AG10803 (cell line): ENCODE results near the gene SGCE.

Source experiments
- DNase-seq: peaks from one replicate; pipeline ENCODE4 v3.0.0; 2010; ENCODE audit warnings: low read depth
- H3K4me3 ChIP-seq: 2 replicates; pipeline ENCODE4 v1.5.1; 2011; ENCODE audit warnings: mild to moderate bottlenecking, low read length, control low read depth
- TF ChIP-seq, protein P1 (sequence below): conservative IDR thresholded peaks from 2 replicates; pipeline ENCODE4 v1.5.1; 2011; ENCODE audit warnings: mild to moderate bottlenecking, low read length, control low read depth, inconsistent platforms

SGCE gene

DNA sequence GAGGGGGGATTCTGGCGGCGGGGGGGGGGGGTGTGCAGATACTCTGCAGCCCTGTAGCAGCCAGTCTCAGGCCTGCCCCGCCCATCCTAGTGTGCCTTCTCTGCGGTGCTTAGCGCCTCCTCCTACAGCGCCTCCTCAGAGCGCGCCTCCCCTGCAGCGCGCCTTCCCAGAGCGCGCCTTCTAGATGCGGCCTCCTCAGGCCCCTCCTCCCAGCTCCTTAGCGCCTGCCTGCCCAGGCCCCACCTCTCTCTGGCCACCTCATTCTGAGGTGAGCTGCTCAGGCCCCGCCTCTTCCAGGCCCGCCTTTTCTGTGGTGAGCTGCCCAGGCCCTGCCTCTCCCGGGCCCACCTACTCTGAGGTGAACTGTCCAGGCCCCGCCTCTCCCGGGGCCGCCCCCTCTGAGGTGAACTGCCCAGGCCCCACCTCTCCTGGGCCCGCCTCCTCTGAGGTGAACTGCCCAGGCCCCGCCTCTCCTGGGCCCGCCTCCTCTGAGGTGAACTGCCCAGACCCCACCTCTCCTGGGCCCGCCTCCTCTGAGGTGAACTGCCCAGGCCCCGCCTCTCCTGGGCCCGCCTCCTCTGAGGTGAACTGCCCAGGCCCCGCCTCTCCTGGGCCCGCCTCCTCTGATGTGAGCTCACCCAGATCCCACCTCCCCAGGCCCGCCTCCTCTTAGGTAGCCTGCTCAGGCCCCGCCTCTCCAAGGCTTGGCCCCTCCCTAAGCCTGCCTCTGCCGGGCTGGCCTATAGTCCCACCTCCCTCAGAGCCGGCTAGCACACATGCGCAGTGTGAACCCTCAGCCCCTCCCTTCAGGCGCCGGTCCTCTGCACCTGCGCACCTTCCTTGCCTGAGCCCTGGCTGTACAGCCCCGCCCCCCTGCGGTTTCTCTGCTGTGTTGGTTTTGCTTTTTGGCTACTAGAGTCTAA, 2.1 kb upstream of the SGCE start:
- peak overlapping the region; percentile 80 for H3K4me3 ChIP-seq
- DNase-seq: peak; percentile 86
- TF ChIP-seq, protein P1, sequence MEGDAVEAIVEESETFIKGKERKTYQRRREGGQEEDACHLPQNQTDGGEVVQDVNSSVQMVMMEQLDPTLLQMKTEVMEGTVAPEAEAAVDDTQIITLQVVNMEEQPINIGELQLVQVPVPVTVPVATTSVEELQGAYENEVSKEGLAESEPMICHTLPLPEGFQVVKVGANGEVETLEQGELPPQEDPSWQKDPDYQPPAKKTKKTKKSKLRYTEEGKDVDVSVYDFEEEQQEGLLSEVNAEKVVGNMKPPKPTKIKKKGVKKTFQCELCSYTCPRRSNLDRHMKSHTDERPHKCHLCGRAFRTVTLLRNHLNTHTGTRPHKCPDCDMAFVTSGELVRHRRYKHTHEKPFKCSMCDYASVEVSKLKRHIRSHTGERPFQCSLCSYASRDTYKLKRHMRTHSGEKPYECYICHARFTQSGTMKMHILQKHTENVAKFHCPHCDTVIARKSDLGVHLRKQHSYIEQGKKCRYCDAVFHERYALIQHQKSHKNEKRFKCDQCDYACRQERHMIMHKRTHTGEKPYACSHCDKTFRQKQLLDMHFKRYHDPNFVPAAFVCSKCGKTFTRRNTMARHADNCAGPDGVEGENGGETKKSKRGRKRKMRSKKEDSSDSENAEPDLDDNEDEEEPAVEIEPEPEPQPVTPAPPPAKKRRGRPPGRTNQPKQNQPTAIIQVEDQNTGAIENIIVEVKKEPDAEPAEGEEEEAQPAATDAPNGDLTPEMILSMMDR: no peak

DNA sequence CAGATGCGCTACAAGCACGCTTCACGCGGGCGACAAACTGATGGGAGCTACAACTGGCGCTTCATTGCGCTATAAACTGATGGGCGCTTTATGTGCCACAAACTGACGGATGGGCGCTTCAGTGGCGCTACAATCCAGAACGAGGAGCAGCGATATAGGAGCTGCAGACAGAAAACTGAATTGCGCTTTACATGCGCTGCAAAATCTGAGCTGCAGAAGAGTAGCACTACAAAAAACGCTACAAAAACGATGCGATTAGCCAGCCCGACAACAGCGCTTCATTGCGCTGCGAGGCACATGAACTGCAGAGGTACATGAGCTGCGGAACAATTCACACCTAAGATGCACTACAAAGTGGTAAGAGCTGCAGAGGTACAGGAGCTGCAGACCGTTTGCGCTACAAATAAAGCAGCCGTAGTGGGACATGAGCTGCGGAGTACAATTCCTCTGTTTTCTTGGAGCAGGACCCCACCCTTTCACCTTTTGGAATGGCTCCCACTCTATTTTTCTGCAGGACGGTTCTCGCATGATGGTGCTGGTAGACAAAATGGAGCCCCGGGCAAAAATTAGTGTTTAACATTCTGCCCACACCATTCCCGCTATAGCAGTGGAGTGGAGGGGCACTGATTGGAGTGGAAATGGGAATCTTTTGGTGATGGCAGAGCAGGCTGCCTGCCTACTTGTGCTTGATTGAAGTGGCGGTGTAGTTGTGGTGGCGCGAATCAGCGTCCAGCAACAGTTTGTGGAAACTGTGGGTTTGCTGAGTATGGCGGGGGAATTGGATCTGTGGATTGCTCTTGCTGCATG, 1.2 kb upstream of the SGCE start:
- TF ChIP-seq, protein P1: no peak
- peak overlapping the region; percentile 80 for H3K4me3 ChIP-seq
- no peak for DNase-seq

GRCh38 chr7:94656658-94656924, 658 bp upstream of the SGCE start:
- TF ChIP-seq, protein P1: no peak
- peak overlapping the region; percentile 80 for H3K4me3 ChIP-seq
- peak; percentile 15 for DNase-seq

DNA sequence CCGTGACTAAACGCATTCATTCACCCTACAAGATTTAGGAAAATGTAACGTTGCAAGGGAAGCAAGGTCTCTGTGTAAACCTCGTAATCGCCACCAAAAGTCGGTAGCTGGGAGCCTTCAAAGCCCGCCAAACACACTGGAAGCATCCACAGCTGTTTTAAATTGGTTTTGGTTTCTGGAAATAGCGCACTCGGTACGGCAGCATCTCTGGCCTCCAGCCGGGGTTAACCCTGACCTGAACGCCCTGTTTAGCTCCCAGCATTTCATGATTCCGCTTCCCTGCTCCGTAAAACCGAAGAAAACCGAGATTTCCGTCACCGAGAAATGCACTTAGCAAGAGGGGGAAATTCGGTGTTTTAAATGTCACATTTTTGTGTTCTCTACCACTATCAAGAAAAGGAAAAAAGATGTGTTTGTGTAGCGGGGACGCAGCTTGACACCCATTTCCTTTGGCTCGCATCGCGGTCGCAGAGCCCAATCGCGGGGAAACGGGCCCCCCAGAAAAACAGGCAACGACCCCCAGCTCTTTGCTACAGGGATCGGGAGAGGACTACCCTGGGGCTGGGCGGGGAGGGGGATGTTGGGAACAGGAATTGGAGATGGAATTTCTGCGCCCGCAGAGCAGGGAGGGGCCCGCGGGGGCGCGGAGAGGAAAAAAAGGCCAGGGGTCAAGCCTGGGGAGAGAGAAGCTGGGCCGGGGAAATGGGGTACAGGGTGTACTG, 646 bp downstream of the SGCE start:
- DNase-seq: peak; percentile 77
- TF ChIP-seq, protein P1: no peak
- H3K4me3 ChIP-seq: peak overlapping the region; percentile 80

DNA sequence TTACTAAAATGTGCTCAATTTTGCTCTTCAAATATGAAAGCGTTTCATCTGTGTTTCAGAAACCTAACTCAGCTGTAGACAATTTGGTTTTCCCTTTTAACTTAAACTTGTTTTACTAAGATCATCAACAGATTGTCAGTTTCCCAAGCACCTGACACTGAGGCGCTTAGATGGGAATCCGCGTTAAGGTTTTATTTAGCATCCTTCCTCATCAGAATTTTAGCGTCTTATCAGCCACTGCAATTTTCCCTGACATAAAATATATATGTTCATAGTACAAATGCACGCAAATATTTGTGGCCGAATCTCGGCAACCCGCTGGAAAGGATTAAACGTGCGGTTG, 1.2 kb downstream of the SGCE start:
- peak overlapping the region; percentile 80 for H3K4me3 ChIP-seq
- no peak for DNase-seq
- TF ChIP-seq, protein P1: no peak

DNA sequence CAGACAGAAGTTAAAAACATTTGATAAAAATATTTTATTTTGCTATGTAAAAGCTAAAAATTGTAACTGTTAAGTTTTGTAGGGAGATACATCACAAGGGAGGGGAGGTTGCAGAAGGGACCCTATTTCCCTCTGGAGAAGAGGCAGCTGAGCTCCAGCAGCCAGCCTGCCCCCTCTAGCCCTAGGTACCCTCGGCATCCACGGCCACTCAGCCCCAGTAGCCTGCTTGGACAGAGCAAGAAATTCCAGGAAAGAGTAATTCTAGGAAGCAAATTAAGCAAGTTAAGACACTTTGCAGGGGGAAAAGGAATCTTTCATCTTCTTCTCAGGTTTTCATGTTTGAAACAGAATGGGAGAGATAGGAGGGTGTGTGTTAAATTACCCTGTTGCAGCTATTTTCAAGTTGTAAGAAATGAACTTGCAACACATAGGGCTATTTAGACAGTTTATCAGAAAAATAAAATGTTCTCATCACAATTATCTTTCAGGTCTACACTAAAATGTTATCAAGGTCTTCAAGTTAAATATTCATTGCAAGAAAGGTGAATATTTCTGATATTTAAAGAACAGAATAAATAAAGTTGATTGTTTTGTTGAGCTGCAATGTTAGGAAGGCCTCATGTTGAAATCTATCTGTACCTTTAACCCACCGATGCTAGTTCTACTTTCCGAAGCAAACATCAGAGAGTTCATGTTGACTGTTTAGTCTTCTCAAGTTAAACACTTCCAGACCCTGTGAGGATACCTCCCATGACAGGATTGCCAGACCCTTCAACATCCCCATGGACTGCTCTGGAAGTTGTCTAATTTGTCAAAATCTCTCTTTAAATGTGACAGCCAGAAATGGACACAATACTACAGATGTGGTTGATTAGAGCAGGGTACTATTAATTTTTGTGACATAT, 5.5 kb downstream of the SGCE start:
- TF ChIP-seq, protein P1: no peak
- no peak overlapping the region for H3K4me3 ChIP-seq
- DNase-seq: no peak
